SW480 (cell line): ENCODE results near the gene GPLD1.
"Not testable (repeated sequence)": the region's sequence is repeated elsewhere in the genome, so short reads cannot be mapped to it uniquely, and the experiment has no call there.

Source experiments
- DNase-seq: peaks from one replicate; pipeline ENCODE4 v3.0.0-alpha.2; 2016; ENCODE audit warnings: low spot score

GPLD1 gene, protein sequence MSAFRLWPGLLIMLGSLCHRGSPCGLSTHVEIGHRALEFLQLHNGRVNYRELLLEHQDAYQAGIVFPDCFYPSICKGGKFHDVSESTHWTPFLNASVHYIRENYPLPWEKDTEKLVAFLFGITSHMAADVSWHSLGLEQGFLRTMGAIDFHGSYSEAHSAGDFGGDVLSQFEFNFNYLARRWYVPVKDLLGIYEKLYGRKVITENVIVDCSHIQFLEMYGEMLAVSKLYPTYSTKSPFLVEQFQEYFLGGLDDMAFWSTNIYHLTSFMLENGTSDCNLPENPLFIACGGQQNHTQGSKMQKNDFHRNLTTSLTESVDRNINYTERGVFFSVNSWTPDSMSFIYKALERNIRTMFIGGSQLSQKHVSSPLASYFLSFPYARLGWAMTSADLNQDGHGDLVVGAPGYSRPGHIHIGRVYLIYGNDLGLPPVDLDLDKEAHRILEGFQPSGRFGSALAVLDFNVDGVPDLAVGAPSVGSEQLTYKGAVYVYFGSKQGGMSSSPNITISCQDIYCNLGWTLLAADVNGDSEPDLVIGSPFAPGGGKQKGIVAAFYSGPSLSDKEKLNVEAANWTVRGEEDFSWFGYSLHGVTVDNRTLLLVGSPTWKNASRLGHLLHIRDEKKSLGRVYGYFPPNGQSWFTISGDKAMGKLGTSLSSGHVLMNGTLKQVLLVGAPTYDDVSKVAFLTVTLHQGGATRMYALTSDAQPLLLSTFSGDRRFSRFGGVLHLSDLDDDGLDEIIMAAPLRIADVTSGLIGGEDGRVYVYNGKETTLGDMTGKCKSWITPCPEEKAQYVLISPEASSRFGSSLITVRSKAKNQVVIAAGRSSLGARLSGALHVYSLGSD

GRCh38 chr6:24489470-24489869, at the start of gene GPLD1:
GPLD1 (minus strand) TSS chr6:24489578; CDS start chr6:24489511, 67 bp downstream.
- no peak for DNase-seq

- DNase-seq = no peak
These were observed 48.5 kb upstream of the GPLD1 start for GRCh38 chr6:24537771-24538385.

DNA sequence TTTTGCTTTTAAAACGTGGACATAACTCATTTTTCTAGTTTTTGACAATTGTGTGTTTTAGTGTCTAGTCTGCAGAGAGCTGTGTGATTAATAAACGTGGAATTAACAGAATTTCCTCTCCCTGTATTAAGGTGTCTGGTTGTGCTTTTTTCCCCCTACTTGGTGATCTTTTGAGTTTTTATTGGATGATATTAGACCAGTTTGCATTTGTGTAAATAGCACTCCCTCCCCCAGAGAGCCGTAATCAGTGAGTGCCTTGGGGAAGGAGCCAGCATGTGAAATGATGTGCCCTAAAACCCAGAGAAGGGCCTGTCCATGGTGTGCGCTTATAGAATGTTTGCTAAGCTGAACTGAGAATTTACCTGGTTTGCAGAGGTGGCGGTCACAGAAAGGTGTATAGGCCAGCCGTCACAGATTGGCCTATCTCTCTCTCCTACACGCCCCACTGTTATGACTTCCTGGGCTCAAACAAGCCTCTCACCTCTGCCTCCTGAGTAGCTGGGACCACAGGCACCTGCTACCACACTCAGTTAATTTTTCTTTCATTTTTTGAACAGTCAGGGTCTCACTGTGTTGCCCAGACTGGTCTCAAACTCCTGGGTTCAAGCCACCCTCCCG, 47.8 kb upstream of the GPLD1 start:
- DNase-seq = no peak

GRCh38 chr6:24536466-24536865, 47.1 kb upstream of the GPLD1 start:
- DNase-seq = no peak

- DNase-seq = no peak
These were observed 45.8 kb upstream of the GPLD1 start for GRCh38 chr6:24535210-24535609.

DNA sequence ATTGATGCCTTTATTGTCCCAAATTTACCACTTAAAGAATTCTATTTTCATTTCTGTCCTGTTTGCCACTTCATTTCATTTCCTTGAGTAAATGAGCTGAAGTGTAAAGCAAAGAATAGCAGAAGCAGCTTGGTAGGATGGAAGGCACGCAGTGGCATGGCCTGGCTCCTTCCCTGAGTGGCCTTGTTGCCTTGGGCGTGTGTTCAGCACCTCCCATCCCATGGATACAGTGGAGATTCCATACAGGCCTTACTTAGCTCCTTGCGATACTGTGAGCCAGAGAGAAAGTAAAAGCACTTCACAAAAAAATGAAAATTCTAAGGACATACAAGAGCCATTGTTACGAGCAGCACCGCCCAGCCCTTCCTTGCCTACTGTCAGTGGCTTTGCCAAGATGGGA, 45.0 kb upstream of the GPLD1 start:
- no peak for DNase-seq

DNA sequence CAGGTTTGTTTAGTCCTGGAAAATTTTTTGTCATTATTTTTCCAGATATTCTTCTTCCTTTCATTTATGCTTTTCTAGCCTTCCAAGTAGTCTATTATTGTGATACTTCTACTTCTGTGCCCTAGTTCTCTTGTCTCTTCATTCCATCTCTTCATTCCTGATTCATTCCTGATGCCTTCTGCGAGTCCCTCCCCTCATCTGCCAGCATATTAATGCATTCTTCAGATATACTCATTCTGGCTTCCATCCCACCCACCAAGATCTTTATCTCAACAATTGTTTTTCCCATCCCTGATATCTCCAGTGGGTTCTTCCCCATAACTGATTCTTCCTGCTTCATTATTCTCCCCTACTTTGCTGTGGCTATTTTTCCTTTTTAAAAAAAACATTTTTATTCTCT, 40.6 kb upstream of the GPLD1 start:
- no peak for DNase-seq

DNA sequence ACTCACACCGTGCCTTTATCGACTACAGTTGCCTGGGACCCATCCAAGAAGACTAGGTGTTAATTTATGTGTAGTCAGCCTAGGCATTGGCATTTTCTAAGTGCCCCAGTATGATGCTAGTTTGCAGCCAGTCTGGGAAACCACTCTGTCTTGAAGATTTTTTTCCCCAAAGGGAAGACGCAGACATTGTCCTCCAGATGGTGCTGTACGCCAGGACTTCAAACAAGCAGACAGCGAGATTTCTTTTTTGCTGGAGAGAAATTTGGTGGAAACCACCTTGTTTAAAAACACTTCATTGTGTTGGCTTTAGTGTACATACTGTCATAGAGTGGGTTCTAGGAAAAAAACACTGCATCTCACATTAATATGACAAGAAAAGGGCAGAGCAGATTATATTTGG, 35.4 kb upstream of the GPLD1 start:
- no peak for DNase-seq

DNA sequence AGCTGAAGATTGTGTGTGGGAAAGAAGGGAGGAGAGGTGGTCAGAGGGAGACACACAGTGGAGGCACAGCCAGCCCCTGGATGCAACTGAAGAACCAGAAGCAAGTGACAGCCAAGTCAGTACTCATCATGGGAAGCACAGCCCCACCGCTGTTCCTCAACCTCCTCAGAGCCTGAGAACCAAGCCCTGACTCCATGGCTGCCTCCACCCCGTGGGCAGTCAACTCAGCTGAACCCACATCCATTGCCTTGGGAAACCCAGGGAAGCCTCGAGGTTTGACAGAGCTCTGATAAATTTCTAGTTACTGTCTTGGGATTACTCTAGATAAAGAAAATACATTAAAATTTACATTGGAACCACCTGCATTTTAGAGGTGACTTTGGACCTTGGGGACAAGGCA, 35.0 kb upstream of the GPLD1 start:
- no peak for DNase-seq

DNA sequence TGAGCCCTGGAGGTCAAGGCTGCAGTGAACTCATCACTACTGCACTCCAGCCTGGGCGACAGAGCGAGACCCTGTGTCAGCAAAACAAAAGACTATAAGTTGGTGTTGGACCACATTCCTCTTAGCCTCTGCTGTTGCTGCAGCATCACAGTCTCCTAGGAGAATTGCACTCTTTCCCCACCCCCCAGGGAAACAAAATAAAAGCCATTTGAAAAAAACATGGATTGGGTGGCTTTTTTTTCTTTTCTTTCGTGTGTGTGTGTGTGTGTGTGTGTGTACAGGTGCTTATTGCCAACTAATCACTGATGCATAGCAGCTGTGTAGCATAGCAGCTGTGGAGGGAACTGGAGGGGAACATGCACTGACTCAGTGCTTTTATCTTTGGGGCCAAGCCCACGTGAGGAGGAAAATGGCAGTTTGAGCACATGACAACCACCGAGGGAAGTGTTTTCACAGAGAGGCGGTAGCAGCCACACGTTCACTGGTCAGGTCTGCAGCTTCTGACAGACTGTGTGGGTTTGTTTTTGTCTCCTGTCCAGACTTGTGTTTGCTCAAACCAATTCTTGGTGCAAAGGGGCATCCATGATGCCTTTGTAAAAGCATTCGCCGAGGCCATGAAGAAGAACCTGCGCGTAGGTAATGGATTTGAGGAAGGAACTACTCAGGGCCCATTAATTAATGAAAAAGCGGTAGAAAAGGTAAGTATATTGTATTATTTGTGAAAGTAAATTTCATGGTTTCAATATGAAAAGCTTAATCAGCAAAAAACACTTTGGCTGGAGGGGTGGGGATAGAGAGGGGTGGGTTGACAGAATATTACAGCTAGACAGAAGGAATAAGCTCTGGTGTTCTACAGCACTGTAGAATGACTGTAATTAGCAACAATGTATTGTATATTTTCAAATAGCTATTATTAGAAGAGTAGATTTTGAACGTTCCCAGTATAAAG, 33.1 kb upstream of the GPLD1 start:
- DNase-seq = no peak

GRCh38 chr6:24520929-24521546, 31.7 kb upstream of the GPLD1 start:
- peak; percentile 26 for DNase-seq

DNA sequence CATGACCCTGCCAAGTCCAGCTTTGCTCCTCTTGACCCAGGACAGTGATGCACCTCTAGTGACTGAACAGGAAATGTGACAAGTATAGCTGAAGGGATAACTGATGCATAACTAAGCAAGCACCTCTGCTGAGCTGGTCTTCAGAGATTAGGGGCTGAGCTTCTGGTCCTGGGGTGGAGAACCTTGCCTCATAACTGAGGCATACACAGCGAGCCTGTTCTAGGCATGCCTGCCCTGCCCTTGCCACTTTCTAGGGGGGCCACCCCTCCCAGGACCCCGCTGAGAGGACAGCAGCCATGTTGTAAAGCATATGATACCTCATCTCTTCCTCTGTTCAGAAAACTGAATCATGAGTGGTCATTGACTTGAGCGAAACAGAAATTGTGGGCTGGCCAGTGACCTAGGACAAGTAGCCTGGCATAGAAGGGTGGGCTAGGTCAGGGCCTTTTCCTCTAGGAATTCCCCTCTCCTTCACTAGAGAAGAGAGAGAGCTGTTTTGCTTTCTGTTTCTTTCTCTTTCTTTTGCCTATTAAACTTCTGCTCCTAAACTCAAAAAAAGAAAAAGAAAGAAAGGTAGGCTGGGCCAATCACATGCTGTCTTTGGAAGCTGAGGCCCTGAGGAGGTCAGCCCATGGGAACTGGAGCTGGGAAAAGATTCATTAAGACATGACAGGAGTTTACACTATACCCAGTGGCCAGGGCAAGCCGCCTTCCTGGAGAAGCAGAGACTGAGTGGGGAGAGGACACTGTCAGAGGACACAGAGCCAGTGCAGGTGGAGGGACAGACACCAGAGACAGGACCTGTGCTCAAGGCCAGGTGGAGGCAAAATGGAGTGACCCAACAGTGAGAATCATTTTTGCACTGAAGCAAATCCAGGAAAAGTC, 28.5 kb upstream of the GPLD1 start:
- DNase-seq = no peak

- DNase-seq = no peak
These were observed 24.2 kb upstream of the GPLD1 start for GRCh38 chr6:24513602-24514001.

GRCh38 chr6:24511976-24512375, 22.6 kb upstream of the GPLD1 start:
- not testable (repeated sequence) for DNase-seq

DNA sequence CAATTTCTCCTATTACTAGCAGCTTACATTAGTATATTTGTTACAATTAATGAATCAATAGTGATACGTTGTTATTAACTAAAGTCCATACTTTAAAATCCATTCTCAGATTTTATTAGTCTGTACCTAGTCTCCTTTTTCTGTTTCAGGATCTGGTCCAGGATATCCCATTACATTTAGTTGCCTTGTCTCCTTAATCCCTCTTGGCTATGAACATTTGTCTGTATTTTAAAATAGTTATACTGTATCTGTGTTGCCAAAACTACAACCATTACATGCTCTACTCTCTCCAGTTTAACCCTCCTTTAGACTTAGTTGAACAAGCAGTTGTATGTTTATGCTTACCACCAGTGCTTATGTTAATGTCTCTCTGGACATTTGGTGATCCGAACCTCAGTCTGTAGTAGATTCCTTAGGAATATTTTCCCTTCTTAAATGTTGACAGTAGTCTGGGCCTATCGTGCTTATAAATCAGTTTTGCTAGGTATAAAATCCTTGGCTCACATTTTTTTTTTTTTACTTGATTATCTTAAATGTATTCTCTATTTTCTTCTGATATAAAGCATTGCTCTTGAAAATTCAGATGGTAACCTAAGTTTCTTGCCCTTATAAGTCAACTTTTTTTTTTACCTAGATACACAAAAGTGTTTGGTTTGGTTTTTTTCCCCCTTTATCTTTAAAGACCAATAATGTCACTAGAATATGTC, 17.6 kb upstream of the GPLD1 start:
- no peak for DNase-seq

- DNase-seq = peak; percentile 43
These were observed 15.5 kb upstream of the GPLD1 start for GRCh38 chr6:24504649-24505586.

DNA sequence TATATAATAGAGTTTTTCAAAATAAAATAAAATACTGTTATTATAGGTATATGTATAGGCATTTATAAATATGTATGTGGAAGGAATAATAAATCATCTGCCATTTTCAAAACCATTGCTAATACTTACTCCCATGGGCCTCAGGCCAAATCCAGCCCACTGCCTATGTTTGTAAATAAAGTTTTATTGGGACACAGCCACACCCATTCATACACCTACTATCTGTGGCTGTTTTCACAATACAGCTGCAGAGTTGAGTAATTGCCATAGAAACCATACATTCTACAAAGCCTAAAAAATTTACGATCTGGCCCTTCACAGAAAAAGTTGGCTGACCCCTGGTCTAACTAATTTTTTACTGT, 14.9 kb upstream of the GPLD1 start:
- no peak for DNase-seq

GRCh38 chr6:24501914-24502313, 12.5 kb upstream of the GPLD1 start:
- DNase-seq = no peak
